BE2C (cell line): ENCODE data around the gene VMP1.

Source experiments
- DNase-seq: peaks from one replicate; pipeline ENCODE4 v3.0.0-alpha.2; 2020
- H3K27me3 ChIP-seq: fragments of 250-450 bp; sonication (Bioruptor Pico); 2 replicates; pipeline ENCODE4 v1.5.1; 2020; ENCODE audit warnings: mild to moderate bottlenecking
- H3K36me3 ChIP-seq: fragments of 250-450 bp; sonication (Bioruptor Pico); 2 replicates; pipeline ENCODE4 v1.5.1; 2020; ENCODE audit warnings: mild to moderate bottlenecking
- H3K4me1 ChIP-seq: fragments of 250-450 bp; sonication (Bioruptor Pico); 2 replicates; pipeline ENCODE4 v1.5.1; 2020
- H3K4me3 ChIP-seq: 2 replicates; pipeline ENCODE4 v1.5.1; 2011; ENCODE audit warnings: low read depth, low read length
- H3K9me3 ChIP-seq: fragments of 250-450 bp; sonication (Bioruptor Pico); 2 replicates; pipeline ENCODE4 v1.5.1; 2020
- TF ChIP-seq, protein P1 (sequence below): IDR thresholded peaks from 2 replicates; pipeline ENCODE4 v1.5.1; 2012; ENCODE audit warnings: mild to moderate bottlenecking, low read depth, low read length

VMP1 gene

DNA sequence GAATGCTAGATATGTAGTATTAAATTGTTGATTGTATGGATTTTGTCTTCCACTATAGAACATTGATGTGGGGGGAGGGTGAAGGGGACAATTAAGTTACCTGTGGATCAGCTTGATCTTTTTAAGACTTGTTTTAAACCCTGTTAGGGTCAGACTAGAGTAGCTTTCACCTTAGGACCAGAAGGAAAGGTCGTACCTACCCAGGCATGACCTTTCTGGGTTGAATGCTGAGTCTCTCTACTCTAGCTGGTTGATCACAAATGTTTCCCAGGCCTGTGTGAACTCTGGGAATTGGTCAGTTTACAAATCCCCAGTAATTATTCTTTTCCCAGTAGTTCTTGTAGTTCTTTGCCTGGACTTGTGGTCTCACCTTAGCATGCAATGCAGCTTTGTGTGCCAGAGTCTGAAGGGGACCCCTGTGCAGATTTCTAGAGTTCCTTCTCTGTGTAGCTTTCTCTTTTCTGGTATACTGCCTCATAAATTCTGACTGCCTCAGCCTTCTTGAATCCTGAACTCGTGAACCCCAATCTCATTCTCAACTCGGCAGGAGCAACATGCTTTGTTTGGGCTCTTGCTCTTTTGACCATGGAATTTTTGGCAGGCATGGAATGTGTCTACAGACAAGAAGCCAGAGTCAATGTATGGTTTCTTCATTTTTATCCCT, 54.1 kb downstream of the VMP1 start:
- H3K27me3 ChIP-seq, result no peaks in the 10 kb centered on the region
- no peak for DNase-seq
- H3K36me3 ChIP-seq, result peaks cover 19% of the 10 kb centered on the region
- 0 out of 2 replicates have a peak, but pooled peaks cover 3% of the 10 kb centered on the region for H3K9me3 ChIP-seq
- H3K4me1 ChIP-seq, result no peaks in the 10 kb centered on the region
- H3K4me3 ChIP-seq, result no peak overlapping the region
- TF ChIP-seq, protein P1, sequence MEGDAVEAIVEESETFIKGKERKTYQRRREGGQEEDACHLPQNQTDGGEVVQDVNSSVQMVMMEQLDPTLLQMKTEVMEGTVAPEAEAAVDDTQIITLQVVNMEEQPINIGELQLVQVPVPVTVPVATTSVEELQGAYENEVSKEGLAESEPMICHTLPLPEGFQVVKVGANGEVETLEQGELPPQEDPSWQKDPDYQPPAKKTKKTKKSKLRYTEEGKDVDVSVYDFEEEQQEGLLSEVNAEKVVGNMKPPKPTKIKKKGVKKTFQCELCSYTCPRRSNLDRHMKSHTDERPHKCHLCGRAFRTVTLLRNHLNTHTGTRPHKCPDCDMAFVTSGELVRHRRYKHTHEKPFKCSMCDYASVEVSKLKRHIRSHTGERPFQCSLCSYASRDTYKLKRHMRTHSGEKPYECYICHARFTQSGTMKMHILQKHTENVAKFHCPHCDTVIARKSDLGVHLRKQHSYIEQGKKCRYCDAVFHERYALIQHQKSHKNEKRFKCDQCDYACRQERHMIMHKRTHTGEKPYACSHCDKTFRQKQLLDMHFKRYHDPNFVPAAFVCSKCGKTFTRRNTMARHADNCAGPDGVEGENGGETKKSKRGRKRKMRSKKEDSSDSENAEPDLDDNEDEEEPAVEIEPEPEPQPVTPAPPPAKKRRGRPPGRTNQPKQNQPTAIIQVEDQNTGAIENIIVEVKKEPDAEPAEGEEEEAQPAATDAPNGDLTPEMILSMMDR, result no peak

DNA sequence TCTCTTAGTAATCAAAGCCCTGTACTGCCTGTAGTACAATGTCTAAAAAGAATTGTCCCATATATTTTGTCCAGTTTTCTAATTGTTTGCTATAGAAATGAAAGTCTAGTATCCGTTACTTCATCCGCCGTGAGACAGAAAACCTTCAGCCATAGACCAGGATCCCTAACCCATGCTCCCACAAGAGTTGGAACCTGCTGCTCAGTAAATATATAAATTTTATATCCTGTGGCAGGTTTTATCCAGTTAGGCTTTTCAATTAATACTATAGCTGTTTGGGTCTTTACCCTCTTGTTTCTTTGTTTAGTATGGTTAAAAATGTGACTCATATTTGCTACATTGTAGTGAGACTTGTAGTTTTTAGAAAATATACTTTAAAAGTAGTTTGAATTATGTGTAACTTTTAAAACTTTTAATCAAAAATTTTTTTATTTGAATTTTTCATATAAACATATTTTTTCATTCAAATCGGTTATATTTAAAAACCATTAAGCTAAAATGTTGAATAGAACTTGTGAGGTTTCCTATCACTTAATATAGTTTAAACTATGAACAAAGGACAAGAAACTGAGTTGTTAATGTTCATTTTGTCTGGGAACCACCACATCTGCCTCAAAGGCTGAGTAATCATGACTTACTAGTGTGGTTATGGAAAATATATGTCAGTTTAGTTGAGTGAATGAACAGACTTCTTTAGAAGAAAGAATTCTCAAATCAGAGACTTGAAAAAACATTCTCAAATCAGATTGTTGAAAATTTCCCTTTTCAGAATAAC, 54.8 kb downstream of the VMP1 start:
- H3K4me3 ChIP-seq, result no peak overlapping the region
- H3K27me3 ChIP-seq, result no peaks in the 10 kb centered on the region
- DNase-seq, result no peak
- H3K4me1 ChIP-seq, result no peaks in the 10 kb centered on the region
- peaks cover 19% of the 10 kb centered on the region for H3K36me3 ChIP-seq
- TF ChIP-seq, protein P1, result no peak
- H3K9me3 ChIP-seq, result 0 out of 2 replicates have a peak, but pooled peaks cover 3% of the 10 kb centered on the region

DNA sequence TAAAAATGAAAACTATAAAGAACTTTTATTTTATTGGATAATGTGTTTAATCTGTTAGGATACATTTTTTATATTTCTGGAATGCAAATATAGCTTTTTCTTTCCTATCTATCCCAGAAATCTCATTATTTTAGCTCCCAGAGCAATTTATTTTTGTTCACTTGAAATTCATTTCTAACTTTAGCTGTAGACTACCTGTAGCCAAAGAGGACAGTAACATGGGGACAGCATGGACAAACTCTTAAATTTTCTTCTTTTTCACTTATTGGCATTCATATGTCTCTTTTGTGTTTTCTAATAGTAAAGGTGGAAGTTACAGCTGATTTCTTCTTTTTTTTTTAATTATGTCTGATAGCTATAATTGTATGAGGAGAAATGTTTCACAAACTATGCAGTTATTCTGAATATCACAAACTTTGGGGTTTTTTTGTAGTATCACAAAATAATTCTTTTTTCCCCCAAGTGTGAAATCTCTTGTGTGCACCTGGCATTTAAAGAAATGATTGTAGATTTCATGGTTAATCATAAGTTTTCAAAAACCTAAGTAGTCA, 55.4 kb downstream of the VMP1 start:
- TF ChIP-seq, protein P1, result no peak
- Histone ChIP-seq H3K9me3 (0 out of 2 replicates have a peak, but pooled peaks cover 3% of the 10 kb centered on the region), H3K4me3 (no peak overlapping the region), H3K4me1 (no peaks in the 10 kb centered on the region), H3K36me3 (peaks cover 19% of the 10 kb centered on the region), H3K27me3 (no peaks in the 10 kb centered on the region)
- DNase-seq, result no peak

DNA sequence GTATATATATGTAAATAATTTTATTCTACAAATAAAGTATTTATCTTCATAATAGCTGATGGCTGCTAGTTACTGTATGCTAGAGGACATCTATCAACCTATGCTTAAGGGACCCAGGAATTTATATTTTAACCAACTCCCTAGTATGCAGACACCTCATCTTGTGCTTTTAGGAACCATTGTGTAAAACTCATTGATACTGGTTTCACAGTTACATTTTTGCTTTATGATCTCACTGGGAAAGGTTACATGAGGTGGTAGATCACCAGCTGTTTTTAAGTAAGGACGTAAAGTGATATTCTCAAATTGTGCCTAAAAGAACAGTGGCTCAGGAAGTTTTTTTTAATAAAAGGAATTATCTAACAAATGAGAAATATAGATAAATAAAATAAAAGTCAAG, 56.4 kb downstream of the VMP1 start:
- DNase-seq, result no peak
- no peaks in the 10 kb centered on the region for H3K4me1 ChIP-seq

DNA sequence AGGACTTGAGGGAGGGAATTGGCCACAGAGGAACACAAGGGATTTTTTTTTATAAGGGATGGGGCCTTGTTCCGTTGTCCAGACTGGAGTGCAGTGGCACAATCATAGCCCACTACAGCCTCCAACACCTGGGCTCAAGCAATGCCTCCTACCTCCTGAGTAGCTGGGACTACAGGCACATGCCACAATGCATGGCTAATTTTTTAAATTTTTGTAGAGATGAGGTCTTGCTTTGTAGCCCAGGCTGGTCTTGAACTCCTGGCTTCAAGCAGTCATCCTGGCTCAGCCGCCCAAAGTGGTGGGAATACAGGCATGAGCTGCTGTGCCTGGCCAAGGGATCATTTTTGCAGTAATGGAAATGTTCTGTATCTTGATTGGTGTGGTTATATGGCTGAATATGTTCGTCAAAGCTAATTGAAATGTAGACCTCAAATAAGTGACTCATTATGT, 56.9 kb downstream of the VMP1 start:
- TF ChIP-seq, protein P1, result no peak
- no peak for DNase-seq
- Histone ChIP-seq H3K4me1 (no peaks in the 10 kb centered on the region), H3K9me3 (no peaks in the 10 kb centered on the region), H3K27me3 (no peaks in the 10 kb centered on the region), H3K36me3 (peaks cover 16% of the 10 kb centered on the region), H3K4me3 (no peak overlapping the region)

More for the DNA sequence above, 56.4 kb downstream of the VMP1 start:
- no peak overlapping the region for H3K4me3 ChIP-seq
- peaks cover 19% of the 10 kb centered on the region for H3K36me3 ChIP-seq
- no peaks in the 10 kb centered on the region for H3K27me3 ChIP-seq
- TF ChIP-seq, protein P1, result no peak
- H3K9me3 ChIP-seq, result 0 out of 2 replicates have a peak, but pooled peaks cover 3% of the 10 kb centered on the region
